Testis (tissue), 3 donors: Measurements from ENCODE around the gene LRRC15. TPM values are rescaled to one million over a fixed set of nuclear protein-coding genes. Genes with fewer than 3 reads are reported as not detected.

Experiments
- DNase-seq: peaks from one replicate; pipeline ENCODE4 v3.0.0-alpha.2; 2019
- H3K27ac ChIP-seq, 2 donors: fragments of 200-600 bp; sonication (generic); one replicate each; pipeline ENCODE4 v1.5.1; 2019
- H3K27me3 ChIP-seq: fragments of 200-600 bp; sonication (generic); one replicate; pipeline ENCODE4 v1.5.1; 2019
- H3K36me3 ChIP-seq: fragments of 200-600 bp; sonication (generic); one replicate; pipeline ENCODE4 v1.5.1; 2017; ENCODE audit warnings: low read depth; ENCODE audit errors: missing control alignments
- H3K4me1 ChIP-seq: fragments of 200-600 bp; sonication (generic); one replicate; pipeline ENCODE4 v1.5.1; 2019
- H3K4me3 ChIP-seq, 2 donors: fragments of 200-600 bp; sonication (generic); one replicate each; pipeline ENCODE4 v1.5.1; 2017 to 2019
- H3K9me3 ChIP-seq: fragments of 200-600 bp; sonication (generic); one replicate; pipeline ENCODE4 v1.5.1; 2017
- CTCF ChIP-seq, 3 experiments: fragments of 450-650 bp in 2 of 3; fragments of 200-600 bp in 1 of 3; sonication (generic) in 1 of 3; IDR thresholded peaks; one replicate each; pipeline ENCODE4 v1.5.1; 2016 to 2019; ENCODE audit warnings: antibody characterized with exemption in 3 of 3, mild to moderate bottlenecking in 2 of 3, moderate library complexity in 1 of 3
- POLR2A ChIP-seq: fragments of 450-650 bp; IDR thresholded peaks from one replicate; pipeline ENCODE4 v1.6.1; 2017; ENCODE audit warnings: antibody characterized with exemption, mild to moderate bottlenecking, moderate library complexity
- WGBS, 2 donors: methylation state at CpG; one replicate each; pipeline ENCODE4 v1.1.5; 2018; 5-methylcytosine and 5-hydroxymethylcytosine counted together
- intact Hi-C: fragments of 100-400 bp; cut with DNase I; formaldehyde crosslinking; loops from one replicate; pipeline ENCODE4 v1.15.1; 2023; ENCODE audit warnings: low total_unique reads
- polyA plus RNA-seq: library from polyadenylated mRNA; stranded (reverse); fragments of 350-450 nt; fragmentation: Illumina TruSeq; extraction: RNeasy Lipid Tissue Mini Kit (QIAGEN cat#74804); gene quantifications from one replicate; pipeline ENCODE4 v1.2.3, GENCODE V29; 2014; ENCODE audit warnings: low read depth, low replicate concordance; ENCODE audit not compliant: insufficient read depth
- total RNA-seq, 2 donors: library from RNA; depleted of rRNA; stranded (reverse); fragments of >200 nt; gene quantifications; one replicate each; pipeline ENCODE4 v1.2.3, GENCODE V29; 2016

LRRC15 gene
- total and polyA plus RNA-seq, 3 donors from 2014 or later: 0.06 to 0.75 TPM; not detected in 1

DNA sequence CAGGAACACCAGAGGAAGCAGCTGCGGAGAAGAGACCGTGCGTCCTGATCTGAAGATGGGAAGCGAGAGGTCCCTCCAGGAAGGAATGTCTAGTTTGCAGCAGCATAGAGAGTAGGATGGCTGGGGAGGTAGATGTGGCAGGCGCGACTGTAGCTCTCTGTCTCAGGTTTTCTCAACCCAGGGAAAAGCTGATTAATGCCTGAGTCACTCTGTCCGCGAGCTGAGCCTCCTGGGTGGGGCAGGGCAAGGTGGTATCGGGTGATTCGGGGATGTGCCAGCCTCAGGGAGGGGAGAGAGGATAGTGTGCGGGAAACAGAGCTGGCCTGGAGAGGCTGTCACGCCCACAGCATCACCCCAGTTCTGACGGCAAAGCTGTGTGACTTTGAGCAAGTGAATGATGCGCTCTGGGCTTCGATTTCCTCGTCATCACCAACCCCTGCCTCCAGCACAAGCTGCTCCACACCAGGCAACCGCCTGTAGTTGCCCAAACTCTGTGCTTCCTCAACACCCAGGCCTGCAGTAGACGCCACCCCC, 46.8 kb downstream of the LRRC15 start:
- intact Hi-C loops: no loop called here
- Histone ChIP-seq H3K4me3 (no peak overlapping the region), H3K4me1 (peaks cover 8% of the 10 kb centered on the region), H3K9me3 (no peaks in the 10 kb centered on the region), H3K27ac (no peak overlapping the region), H3K36me3 (no peaks in the 10 kb centered on the region), H3K27me3 (no peaks in the 10 kb centered on the region)
- no peak for DNase-seq
- 55 to 79% methylated on average over 18 of the region's 18 CpGs for WGBS, 2 donors
- TF ChIP-seq POLR2A: no peak
- no peak for TF ChIP-seq CTCF (IDR thresholded peaks at IDR 0.05)

DNA sequence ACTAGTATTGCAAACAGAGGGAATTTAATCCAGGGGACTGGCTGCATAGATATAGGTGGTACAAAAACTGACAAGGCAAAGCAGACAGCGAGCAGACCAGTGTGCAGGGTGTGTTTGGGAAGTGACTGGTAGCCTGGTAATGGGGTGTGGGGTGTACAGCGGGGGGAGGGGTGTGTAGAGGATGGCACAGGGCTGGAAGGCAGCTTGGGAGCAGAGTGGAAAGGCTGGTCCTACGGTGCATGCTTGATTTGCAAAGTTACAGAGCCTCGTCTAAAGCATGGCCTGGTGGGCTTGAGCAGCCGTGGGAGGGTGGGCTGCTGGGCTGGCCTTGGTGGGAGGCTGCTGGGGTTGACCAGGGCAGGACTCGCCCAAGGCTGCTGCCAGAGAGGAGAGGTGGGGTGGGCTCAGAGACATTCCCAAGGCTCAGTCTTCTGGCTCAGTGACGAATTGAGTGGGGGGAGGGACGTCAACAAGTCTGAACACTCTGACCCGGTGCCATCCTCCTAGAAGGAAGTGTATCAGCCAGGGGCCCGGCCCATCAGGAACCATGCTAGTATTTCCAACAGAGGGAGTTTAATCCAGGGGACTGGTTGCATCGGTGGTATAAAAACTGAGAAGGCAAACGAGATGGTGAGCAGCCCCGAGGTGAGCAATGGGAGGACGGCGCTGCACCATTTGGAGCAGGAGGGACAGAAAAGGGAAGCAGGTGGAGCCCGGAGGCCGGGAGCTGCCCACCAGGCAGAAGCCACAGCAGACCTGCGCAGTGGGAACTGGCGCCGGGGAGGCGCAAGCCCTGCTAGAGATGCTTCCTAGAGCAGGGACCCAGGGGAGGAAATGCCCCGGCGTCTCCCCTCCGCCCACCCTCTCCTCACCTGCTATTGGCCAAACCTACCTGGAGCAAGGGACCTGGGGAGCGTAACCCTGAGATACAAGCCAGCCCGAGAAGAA, 47.6 kb downstream of the LRRC15 start:
- no peaks in the 10 kb centered on the region for H3K9me3 ChIP-seq
- peaks cover 8% of the 10 kb centered on the region for H3K4me1 ChIP-seq
- TF ChIP-seq CTCF (IDR thresholded peaks at IDR 0.05): no peak
- no peak for TF ChIP-seq POLR2A
- no peaks in the 10 kb centered on the region for H3K36me3 ChIP-seq
- no peak overlapping the region for H3K27ac ChIP-seq
- DNase-seq: no peak
- H3K27me3 ChIP-seq: no peaks in the 10 kb centered on the region
- intact Hi-C loops: no loop called here
- WGBS, 2 donors: 46 to 71% methylated on average over 20 to 26 of the region's 26 CpGs
- H3K4me3 ChIP-seq: no peak overlapping the region

- Histone ChIP-seq H3K9me3 (no peaks in the 10 kb centered on the region), H3K4me1 (peaks cover 13% of the 10 kb centered on the region), H3K36me3 (no peaks in the 10 kb centered on the region), H3K4me3 (no peak overlapping the region), H3K27ac (no peak overlapping the region), H3K27me3 (no peaks in the 10 kb centered on the region)
- no peak for DNase-seq
- intact Hi-C loops: no loop called here
- WGBS, 2 donors: 83 to 89% methylated on average over 10 of the region's 10 CpGs
- TF ChIP-seq POLR2A (no peak), CTCF (IDR thresholded peaks at IDR 0.05) (no peak)
Measured at GRCh38 chr3:194320744-194321243, 48.7 kb downstream of the LRRC15 start.

GRCh38 chr3:194320100-194320499, 49.4 kb downstream of the LRRC15 start:
- TF ChIP-seq CTCF (IDR thresholded peaks at IDR 0.05): no peak
- TF ChIP-seq POLR2A: no peak
- no peak overlapping the region for H3K4me3 ChIP-seq

More at GRCh38 chr3:194320100-194320499, 49.4 kb downstream of the LRRC15 start:
- Histone ChIP-seq H3K4me1 (peaks cover 15% of the 10 kb centered on the region), H3K27ac (no peak overlapping the region), H3K36me3 (no peaks in the 10 kb centered on the region), H3K9me3 (no peaks in the 10 kb centered on the region), H3K27me3 (no peaks in the 10 kb centered on the region)
- intact Hi-C loops: no loop called here
- DNase-seq: no peak
- 85 to 88% methylated on average over 4 to 5 of the region's 5 CpGs for WGBS, 2 donors
